OCI-LY7 (cell line): Measurements from ENCODE around the gene CDK10.

Experiments used
- EZH2phosphoT487 ChIP-seq: fragments of 200-600 bp; sonication (generic); IDR thresholded peaks from 2 replicates; pipeline ENCODE4 v1.6.1; 2018; ENCODE audit warnings: low read depth, borderline replicate concordance, mild to moderate bottlenecking, mixed run types, antibody characterized with exemption, low read length, moderate library complexity, mixed read lengths
- TF ChIP-seq, protein P1 (sequence below): fragments of 200-600 bp; sonication (generic); conservative IDR thresholded peaks from 2 replicates; pipeline ENCODE4 v1.5.1; 2014; ENCODE audit warnings: mild to moderate bottlenecking, antibody characterized with exemption, low read length, moderate library complexity, mixed read lengths

DNA sequence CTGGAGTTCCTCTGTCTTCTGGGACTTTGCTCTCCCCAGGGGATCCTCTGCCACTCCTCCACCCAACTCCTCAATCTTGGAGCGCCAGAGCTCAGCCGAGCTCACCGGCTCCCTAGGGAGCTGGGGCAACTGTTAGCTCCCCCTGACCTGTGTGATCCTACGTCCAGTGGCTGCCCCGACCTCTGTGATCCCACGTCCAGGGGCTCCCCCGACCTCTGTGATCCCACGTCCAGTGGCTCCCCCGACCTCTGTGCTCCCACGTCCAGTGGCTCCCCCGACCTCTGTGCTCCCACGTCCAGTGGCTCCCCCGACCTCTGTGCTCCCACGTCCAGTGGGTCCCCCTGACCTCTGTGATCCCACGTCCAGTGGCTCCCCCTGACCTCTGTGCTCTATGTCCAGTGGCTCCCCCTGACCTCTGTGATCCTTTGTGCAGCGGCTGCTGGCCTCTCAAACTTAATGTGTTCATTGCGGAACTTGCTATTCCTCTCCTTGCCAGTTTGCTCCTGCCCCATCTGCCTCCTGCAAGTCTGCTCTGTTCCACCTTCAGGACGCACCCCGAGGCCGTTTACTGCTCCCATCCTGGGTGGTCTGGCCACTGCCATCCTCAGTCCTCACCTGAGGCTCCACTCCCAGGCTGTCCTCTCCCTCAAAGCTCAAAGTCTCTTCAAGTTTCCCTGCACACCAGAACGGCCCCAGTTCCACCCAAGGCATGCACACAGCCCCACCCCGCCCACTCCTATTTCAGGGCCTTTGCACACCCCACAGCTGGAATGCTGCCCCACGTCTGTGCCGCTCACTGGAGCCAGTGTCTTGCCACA lies 31.4 kb downstream of the CDK10 start:
- TF ChIP-seq, protein P1, sequence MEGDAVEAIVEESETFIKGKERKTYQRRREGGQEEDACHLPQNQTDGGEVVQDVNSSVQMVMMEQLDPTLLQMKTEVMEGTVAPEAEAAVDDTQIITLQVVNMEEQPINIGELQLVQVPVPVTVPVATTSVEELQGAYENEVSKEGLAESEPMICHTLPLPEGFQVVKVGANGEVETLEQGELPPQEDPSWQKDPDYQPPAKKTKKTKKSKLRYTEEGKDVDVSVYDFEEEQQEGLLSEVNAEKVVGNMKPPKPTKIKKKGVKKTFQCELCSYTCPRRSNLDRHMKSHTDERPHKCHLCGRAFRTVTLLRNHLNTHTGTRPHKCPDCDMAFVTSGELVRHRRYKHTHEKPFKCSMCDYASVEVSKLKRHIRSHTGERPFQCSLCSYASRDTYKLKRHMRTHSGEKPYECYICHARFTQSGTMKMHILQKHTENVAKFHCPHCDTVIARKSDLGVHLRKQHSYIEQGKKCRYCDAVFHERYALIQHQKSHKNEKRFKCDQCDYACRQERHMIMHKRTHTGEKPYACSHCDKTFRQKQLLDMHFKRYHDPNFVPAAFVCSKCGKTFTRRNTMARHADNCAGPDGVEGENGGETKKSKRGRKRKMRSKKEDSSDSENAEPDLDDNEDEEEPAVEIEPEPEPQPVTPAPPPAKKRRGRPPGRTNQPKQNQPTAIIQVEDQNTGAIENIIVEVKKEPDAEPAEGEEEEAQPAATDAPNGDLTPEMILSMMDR: no peak
- no peak for TF ChIP-seq EZH2phosphoT487
